ENCODE results near the gene HAUS7.

The HAUS7 gene

GRCh38 chrX:153475751-153476281 is 5.4 kb upstream of the HAUS7 start:
- no peak for DNase-seq

DNA sequence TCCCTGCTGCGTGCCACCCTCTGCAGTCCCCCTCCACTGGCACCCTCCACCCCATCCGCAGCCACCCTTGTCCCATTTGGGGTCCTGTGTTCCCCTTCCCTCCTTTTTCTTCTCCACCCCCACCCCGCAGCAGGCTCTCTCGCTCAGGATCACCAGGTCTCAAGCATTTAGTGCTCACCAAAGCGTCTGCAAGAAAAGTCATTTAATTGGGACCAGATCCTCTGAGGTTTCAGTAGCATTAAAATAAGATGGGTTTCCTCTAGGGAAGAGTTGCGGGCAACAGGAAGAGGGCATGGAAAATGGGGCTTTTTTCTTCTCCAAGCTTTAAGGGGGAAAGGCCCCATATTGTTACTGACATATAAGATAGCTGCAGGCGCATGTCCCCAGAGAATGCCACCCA is 4.9 kb upstream of the HAUS7 start:
- no peak for DNase-seq

DNA sequence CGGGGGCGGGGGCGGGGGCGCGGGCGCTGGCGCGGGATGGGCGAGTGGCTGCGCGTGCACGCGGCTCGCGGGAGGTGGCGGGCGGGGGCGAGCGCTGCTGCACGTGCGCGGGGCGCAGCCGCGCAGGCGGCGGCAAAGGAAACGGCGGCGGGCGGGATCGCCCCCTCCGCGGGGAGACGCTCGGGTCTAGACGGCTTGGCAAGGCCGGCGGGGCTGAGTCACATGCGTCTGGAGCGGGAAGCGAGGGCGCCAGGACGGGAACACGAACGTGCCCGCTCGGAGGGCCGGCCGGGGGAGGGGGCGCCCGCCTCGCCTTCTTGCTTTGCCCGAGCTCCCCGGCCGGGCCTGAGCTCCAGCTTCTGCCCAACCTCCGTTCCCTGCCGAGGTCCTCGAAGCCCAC is 4.3 kb upstream of the HAUS7 start:
- DNase-seq: peak; percentile 12

- DNase-seq: no peak
These were observed 3.9 kb upstream of the HAUS7 start for GRCh38 chrX:153474266-153474665.

GRCh38 chrX:153473126-153473525 is 2.8 kb upstream of the HAUS7 start:
- DNase-seq: no peak

DNA sequence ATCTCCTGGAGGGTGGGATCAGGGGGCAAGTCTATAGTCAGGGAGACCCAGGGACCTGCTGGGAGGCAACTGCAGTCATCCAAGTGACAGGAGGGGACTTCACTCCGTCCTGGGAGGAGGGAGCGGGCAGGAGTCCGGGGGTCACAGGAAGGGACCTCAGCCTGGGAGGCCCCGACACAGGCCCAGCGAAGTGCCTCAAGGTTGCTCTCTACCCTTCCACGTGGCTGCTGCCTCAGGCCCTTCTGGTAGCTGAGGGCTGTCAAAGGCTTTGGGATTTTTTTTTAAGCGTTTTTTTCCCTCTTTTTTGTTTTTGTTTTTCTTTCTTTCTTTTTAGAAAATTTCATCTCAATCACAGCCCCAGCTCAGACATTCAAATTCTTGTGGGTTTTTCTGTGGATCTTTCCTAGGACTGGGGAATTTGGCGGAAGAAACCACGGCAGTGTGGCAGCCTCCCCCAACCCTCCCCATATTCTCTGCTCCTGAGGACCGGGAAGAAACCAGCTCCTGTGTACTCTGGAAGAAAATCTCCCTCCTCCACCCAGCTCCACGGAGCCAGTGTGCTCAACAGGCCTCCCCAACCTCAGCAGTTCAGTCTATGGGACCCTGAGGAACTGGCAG is 1.4 kb upstream of the HAUS7 start:
- DNase-seq: no peak

DNA sequence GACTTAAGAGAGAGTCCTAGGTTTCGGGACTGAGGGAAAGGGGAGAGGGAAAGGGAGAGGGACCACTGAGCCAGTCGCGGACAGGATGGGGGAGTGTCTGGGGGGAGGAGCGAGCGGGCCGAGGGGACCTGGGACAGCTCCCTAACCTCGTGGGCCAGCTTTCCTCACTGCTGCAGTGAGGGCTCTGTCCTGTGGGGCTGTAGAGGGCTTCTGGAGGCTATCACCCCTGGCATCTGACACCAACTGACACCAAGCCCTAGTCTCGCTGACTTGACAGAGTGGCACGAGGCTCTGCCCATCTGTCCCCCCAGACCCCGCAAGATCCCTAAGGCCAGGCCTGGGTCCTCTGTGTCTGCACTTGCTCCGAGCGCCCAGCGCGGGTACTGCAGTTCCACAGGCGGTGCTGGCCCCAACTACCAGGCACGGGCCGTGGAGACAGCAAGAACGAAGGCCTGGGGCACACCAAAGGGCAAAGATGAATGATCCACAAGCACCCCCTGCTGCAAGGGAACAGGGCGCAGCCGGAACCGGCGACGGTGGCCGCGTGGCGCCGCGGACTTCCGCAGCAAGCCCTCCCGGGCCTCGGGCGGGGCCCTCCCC is 465 bp downstream of the HAUS7 start:
- peak; percentile 5 for DNase-seq

DNA sequence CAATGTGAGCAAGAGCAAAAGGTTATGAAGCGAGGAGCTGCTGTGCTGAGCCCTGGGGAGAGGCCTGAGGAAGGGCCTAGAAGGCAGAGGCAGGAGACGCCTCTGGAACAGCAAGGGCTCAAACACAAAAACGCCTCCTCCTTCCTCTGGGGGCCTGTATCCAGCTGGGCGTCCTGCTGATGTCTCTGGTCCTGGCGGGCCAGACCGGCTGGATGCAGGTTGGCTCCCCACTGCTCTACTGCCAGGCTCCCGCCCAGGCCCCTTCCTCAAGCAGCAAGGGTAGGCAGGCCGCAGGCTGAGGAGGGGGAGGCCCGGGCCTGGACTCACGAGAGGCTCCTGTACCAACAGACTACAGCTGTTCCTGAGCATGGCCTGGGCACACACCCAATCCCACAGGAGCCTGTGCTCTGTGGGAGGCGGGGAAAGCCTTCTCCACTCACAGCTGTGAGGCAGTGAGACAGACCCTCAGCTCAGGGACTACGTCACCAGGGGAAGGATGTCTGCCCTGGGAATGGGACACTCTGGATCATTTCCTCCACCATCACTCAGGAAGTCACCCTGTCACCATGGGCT is 2.3 kb downstream of the HAUS7 start:
- DNase-seq: no peak

GRCh38 chrX:153465691-153466380 is 4.5 kb downstream of the HAUS7 start:
- DNase-seq: no peak

DNA sequence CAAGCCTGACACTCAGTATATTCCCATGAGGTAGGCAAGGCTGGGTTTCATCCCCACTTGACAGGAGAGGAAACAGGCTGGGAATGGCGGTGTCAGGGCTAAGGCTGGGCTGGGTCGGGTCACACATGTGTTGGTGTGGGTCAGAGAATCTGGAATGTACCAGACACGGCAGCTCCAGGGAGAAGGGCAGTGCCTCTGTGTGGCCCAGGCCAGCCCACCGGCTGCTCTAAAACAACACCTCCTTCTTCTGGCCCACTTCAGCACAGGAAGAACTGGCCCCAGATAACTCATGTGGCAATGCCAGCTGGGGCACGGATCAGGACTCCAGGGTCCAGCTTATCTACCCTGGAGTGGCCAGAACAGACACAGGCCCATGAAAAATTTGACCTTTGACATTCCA is 6.3 kb downstream of the HAUS7 start:
- DNase-seq: no peak

DNA sequence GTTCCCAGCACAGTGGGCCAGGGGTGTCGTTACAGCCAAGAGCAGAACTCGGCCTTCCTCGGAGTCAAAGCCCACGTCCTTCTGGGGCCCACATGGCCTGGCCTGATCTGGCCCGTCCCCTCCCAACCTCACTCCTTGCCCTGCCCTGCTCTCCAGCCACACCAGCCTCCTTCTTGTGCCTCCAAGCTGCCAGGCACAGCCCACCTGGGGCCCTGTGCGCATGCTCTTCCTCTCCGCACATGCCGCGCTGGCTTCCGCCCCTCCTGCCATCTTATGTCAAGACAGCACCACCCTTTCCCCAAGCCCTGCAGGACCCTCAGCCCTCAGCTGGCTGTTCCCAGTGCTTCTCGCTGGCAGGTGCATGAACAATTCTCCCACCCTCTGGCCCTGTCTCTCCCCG is 6.8 kb downstream of the HAUS7 start:
- DNase-seq: no peak

DNA sequence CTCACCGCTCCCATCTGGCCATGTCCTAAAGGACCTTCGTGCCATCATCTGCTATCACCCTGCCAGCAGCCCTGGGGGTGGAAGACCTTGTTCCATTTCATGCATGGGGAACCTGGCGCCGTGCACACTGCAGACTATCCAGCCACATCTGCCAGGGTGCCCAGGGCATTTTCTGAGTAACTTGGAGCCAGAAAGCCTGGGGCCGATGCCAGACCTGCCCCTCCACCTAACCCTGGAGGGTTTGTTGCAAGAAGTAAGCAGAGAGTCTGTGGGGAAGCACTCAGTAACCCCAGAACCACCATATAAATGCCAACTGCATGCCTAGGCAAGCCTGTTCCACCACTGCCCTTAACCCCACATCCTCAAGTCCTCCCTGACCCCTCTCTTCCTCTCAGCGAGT is 7.3 kb downstream of the HAUS7 start:
- DNase-seq: no peak

DNA sequence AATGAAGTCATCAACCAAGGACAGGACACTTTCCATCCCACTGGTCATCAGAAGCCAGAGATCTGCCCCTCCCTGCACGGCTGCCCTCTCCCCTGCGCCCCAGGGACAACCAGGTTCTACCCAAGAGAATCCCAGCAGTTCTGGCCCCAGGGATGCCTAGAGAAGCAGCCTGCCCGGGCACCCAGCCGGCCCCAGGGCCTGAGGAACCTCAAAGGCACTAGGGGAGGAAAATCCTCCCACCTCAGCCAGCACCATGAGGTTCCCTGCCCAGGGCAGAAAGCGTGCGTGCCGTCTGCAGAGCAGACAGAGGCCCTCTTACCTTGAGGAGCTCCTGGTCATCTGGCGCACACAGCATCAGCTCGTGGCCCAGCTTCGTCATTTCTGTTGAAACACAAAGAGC is 8.1 kb downstream of the HAUS7 start:
- DNase-seq: no peak

GRCh38 chrX:153460826-153461225 is 9.6 kb downstream of the HAUS7 start:
- peak; percentile 41 for DNase-seq

DNA sequence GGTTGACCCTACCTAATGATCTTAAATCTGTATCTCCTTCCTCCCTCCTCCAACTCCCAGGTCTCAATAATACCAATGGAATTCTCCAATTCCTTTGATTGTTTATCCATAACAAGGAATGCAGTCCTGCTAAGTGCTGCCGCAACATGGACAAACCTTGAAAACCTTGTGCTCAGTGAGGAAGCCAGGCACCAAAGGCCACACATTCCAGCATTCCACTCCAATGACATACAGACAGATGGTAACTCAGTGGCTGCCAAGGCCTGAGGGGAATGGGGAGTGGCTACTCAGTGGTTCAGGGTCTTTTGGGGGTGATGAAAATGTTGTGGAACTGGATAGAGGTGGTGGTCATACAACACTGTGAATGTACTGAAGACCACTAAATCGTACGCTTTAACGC is 10.4 kb downstream of the HAUS7 start:
- no peak for DNase-seq

GRCh38 chrX:153458476-153458875 is 11.9 kb downstream of the HAUS7 start:
- DNase-seq: no peak

GRCh38 chrX:153457827-153458466 is 12.4 kb downstream of the HAUS7 start:
- DNase-seq: no peak

- no peak for DNase-seq
These were observed 13.1 kb downstream of the HAUS7 start for GRCh38 chrX:153457136-153457825.

GRCh38 chrX:153456704-153457103 is 13.7 kb downstream of the HAUS7 start:
- no peak for DNase-seq

DNA sequence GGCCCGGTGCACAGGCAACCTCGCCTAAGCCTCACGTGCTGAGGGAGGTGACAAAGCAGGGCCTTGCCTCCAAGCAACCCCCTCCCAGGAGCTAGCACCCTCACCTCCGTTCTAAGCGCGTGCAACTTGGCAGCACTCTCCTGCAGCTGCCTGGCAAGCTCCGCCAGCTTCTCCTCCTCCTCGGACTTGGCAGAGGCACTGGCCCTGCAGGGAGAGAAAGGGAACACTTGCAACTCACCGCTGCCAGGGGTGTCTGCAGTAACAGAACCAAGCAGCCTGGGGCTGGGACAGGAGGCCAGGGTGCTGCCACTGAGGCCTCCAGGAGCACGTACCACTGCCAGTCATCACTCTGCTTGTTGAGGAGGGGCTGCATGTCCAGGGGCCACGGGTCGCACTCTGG is 14.2 kb downstream of the HAUS7 start:
- DNase-seq: no peak

DNA sequence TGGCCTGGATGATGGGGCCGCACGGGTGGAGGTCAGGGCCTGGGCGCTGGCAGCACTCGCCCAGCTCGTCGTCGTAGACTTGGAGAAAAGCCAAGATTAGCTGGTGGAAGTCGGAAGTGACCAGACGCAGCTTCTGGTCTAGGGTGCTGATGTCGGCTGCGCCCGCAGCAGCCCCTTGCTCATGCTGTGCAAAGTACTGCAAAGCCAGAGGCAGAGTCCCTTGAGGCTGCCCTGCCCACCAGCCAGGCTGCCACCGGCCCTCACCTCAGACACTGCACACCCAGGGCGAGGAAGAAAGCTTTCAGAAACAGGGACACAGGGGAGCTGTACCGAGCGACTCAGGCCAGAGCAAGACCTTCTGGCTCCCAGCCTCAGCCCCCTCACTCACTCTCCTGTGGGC is 14.8 kb downstream of the HAUS7 start:
- no peak for DNase-seq

DNA sequence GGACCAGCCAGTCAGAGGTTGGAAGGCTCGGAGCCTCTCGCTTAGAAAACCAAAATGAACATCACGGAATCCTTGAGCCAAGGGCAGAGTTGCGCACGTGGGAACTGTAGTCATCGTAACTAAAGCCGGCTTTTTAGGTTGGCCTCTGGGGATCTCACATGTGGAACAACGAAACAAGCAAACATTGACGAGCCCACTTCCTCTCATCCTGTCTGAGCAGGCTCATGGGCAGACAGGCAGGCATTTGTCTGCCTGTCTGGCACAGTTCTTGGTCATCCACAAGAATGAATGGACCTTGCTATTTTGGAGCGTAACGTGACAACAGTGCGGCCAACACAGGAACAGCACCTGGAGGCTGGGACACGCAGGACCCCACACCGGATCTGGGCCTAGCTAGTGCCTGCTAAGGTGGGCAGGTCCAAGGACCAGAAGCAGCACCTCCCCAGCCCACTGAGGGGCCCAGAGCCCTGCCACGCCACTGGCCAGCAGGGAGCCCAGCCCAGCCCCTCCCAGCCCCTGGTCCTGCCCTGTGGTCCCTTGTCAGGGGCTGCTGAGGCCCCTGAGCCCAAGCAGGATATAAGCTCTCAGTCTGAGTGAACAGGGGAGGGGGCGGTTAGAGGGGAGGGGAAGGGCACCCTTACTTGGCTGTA is 15.3 kb downstream of the HAUS7 start:
- DNase-seq: no peak

- no peak for DNase-seq
These were observed 19.5 kb downstream of the HAUS7 start for GRCh38 chrX:153450949-153451277.
